Activated T-cell treated with anti-CD3 and anti-CD28 coated beads for 48 hours (primary cell): ENCODE measurements around the gene MYH14.
"Not testable (repeated sequence)": the region's sequence is repeated elsewhere in the genome, so short reads cannot be mapped to it uniquely, and the experiment has no call there.

Experiments
- DNase-seq: peaks from one replicate; pipeline ENCODE4 v3.0.0-alpha.2; 2020; ENCODE audit warnings: low read depth

MYH14 gene

DNA sequence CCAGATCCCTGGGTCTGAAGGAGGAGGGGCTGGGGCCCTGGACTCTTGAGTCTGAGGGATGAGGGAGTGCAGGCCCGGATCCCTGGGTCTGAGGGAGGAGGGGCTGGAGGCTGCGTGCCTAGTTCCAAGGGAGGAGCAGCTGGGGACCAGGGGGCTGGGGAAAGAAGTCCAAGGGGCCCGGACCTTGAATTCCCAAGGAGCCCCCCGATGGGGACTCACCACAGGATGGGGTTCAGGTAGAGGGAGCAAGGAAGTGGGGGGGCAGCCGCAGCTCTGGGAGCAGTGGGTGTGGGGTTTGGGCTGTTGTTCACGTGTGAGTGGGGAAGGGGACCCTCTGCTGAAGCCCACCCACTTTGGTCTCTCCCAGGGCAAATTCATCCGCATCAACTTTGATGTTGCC, 23.1 kb downstream of the MYH14 start:
- DNase-seq = no peak

DNA sequence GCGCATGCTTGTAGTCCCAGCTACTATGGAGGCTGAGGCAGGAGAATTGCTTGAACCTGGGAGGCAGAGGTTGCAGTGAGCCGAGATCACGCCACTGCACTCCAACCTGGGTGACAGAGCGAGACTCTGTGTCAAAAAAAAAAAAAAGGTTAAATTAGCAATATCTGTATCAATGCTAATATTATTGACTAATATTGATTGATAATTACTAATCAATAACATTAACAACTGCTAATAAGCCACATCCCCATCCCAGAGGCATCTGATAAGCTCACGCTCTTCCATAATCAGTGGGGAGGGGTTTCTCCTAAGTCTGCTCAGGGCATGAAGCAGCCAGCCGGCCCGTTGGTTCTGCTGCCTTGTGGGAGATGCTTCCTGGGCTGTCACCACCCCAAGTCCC, 24.7 kb downstream of the MYH14 start:
- not testable (repeated sequence) for DNase-seq

DNA sequence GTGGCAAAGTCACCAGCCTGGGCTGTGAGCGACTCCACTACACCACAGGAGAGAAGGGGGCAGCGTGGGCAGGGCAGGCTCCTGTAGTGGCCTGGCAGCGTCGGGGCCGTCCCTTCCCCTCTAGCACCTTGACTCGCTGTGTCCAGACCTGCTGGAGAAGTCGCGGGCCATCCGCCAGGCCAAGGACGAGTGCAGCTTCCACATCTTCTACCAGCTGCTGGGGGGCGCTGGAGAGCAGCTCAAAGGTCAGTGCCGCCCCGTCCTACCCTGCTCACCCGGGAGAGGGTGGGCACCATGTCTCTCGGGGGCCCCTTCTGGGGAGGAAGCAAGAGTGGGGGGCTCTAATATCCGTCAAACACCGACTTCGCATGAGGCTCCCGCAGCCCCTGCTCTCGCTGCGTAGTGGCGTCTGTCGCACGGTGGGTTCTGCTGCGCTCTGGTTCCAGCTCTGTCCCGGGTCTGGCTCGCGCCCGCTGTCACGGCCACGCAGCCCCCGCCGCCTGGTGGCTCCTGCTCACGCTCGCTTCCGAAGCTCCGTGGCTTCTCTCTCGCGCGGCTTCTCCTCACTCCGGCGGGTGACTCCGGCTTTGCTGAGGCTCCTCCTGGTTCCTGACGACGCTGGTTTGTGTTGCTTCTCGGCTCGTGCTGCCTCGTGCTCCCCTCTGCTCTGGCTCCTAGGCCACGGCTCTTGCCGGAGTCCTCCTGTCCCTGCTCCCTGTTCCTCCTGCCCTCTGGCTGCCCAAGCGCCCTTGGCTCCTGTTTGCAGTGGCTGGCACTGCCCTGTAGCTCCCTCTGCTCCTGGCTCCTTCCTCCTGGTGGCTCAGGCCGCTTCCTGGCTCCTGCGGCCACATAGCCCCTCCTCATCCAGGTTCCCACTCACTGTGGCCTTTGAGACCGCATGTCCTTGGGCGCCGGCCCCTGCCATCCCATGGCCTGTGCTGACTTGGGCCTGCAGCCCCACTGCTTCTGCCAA, 27.2 kb downstream of the MYH14 start:
- DNase-seq = no peak

DNA sequence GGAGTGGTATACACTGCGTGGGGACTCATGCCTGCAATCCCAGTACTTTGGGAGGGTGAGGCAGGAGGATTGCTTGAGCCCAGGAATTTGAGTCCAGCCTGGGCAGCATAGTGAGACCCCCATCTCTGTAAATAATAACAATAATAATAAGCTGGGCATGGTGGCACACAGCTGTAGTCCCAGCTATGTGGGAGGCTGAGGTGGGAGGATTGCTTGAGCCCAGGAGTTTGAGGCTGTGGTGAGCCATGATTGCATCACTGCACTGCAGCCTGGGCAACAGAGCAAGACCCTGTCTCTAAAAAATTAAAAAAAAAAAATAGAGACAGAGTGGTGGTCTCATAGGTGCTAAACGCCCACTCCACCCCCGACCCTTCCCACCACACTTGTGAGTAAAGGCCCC, 28.0 kb downstream of the MYH14 start:
- not testable (repeated sequence) for DNase-seq

DNA sequence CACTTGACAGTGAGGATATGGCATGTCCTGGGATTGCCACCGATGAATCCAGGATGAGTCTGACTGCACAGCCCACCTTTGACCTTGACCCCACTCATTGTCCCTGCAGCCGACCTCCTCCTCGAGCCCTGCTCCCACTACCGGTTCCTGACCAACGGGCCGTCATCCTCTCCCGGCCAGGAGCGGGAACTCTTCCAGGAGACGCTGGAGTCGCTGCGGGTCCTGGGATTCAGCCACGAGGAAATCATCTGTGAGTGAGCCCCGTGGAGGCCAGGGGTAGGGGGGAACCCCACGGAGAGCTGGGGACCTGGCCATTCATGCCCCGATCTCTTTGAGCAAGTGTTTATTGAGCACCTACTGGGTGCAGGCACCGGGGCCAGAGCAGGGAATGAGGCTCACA, 28.4 kb downstream of the MYH14 start:
- no peak for DNase-seq

DNA sequence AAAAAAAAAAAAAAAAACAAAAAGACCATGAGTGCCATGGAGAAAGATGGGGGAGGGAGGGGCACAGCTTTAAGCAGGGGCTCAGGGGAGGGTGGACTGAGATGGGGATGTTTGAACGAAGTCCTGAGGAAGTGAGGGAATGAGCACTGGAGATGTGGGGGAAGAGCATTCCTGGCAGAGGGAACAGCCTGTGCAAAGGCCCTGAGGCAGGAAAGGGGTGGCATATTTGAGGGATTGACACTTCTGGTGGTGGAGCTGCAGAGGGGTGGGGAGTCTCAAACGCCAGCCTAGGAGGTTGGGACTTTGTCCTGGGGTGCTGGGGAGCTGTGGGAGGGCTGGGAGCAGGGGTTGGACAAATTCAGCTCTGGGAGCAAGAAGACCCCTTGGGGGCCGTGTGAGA, 29.2 kb downstream of the MYH14 start:
- no peak for DNase-seq

DNA sequence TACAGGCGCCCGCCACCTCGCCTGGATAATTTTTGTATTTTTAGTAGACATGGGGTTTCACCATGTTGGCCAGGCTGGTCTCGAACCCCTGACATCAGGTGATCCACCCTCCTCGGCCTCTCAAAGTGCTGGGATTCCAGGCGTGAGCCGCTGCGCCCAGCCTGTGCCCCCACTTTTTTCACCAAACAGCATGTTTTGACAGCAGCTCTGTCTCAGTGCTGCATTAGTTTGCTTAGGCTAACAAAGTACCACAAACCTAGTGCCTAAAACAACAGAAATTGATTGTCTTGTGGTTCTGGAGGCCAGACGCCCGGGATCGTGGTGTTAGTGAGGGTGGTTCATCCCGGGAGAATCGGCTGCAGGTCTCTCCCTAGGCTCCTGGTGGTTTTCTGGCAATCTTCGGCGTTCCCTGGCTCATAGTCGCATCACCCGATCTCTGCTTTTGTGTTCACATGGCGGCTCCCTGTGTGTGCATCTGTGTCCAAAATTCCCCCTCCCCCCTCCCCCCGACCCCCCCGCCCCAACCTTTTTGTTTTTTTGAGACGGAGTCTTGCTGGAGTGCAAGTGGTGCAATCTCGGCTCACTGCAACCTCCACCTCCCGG, 30.0 kb downstream of the MYH14 start:
- DNase-seq = no peak

DNA sequence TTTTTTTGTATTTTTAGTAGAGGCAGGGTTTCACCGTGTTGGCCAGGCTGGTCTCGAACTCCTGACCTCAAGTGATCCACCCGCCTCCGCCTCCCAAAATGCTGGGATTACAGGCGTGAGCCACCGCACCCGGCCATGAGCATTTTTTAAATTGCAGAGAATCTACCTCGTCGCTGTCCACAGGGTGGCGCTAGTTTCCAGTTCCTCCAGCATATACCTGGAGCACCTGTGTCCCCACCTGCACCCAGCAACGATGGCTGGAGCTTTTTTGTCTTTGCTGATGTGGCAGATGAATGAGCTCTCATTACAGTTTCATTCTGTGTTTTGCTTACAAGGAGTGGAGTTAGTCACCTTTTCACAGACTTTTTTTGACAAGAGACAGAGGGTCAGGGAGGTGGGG, 34.1 kb downstream of the MYH14 start:
- DNase-seq = peak; percentile 4

DNA sequence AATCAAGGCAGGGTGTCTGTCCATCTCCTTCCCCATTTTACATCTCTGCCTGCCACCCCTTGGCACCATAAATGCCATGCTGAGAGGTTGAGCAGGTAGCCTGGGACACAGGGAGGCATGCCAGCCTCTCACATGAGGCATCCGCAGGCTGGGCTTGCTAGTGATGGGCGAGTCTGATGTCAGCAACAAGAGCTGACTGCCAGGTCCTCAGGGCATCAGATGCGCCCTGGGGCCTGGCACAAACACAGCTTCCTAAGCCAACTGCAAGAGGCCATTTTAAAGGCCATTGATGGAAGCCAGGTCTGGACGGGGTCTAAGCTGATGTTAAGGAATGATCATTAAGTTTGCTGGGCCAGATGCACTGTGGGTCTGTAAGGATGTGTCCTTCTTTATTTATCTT, 34.6 kb downstream of the MYH14 start:
- no peak for DNase-seq

DNA sequence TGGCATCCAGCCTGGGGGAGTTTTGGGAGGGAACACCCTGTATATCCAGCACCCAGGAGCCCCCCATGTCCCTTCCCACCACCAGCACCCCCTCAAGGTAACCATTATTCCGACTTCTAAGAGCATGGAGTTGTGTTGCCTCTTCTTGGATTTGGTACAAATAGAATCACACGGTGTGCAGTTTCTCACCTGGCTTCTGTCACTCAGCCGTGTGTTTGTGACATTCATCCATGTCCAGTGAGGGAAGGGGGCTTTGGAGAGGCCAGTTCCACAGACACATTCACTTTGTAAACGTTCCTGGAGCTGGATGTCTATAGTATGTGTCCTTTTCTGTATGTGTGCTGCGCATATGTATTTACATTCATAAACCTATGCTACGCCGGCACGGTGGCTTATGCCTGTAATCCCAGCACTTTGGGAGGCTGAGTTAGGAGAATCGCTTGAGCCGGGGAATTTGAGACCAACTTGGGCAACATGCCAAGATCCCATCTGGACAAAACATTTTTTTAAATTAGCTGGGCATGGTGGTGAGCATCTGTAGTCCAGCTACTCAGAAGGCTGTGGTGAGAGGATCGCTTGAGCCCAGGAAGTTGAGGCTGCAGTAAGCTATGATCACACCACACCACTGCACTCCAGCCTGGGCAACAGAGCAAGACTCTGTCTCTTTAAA, 36.6 kb downstream of the MYH14 start:
- DNase-seq = no peak

DNA sequence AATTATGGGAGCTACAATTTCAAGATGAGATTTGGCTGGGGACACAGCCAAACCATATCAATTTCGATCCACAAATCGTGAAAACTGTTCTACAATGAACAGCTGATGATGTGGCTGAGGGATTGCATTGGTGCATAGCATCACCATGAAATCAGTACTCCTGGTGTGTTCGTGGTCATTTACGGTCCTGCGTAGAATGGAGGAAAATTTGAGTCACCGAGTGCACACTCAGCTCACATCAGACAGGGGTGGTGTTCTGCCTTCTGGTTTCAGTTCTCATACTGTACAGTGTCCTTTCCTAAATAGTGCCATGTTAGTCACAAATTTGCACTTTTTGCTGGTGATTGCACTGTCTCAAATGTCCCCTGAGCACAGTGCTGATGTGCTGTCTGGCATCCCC, 39.2 kb downstream of the MYH14 start:
- DNase-seq = no peak

DNA sequence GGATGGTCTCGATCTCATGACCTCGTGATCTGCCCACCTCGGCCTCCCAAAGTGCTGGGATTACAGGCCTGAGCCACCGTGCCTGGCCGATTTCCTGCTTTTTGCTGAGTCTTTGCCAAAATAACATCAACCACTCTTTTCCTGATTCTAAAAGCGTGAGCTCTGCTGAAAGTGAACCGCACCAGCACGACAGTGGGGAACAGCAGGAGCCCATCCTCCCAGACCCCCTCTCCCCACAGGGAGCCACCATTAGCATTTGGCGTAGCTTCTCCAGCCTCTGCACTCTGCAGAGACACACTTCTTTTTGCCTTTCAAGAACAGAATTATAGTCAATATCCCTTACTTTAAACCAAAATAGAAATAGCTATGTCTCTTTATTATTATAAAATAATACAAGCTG, 41.3 kb downstream of the MYH14 start:
- no peak for DNase-seq

DNA sequence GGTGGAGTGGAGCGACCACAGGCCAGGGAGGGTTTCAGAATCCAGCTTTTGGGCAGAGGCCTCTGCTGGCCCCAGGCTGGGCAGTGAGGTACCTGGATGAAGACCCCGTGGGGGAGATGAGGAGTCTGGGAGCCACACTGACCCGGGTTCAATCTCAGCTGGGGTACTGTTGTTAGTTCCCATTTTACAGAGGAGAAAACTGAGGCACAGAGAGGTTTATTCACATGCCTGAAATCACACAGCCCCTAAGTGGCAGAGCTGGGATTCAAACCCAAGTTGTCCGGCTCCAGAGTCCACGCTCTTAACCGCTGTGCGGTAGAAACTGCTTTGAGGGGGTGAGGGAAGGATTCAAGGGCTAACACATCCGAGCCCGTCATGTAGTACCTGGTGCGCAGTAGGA, 45.0 kb downstream of the MYH14 start:
- DNase-seq = no peak

DNA sequence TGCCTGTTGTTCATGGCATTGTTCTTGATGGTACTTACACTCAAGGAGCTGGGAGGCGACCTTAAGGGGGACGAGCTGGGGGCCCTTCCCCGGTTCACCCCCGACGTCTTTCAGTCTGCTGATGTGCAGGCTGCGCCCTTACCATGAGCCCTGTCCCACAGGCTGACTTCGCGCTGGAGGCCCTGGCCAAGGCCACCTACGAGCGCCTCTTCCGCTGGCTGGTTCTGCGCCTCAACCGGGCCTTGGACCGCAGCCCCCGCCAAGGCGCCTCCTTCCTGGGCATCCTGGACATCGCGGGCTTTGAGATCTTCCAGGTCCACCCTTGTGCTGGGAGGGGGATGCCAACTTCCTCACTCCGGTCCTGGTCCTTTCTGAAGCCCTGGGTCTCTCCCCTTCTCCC, 45.4 kb downstream of the MYH14 start:
- no peak for DNase-seq

DNA sequence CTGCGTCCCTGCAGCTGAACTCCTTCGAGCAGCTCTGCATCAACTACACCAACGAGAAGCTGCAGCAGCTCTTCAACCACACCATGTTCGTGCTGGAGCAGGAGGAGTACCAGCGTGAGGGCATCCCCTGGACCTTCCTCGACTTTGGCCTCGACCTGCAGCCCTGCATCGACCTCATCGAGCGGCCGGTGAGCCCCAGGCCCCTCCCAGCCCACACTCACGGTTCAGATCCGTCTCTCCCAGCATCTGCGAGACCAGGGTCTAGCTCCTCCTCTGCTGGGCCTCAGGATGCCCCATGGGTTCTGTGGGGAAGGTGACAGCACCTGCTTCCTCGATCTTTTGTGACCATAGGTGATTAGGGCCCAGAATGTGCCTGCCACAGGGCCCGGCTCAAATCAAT, 46.2 kb downstream of the MYH14 start:
- no peak for DNase-seq

DNA sequence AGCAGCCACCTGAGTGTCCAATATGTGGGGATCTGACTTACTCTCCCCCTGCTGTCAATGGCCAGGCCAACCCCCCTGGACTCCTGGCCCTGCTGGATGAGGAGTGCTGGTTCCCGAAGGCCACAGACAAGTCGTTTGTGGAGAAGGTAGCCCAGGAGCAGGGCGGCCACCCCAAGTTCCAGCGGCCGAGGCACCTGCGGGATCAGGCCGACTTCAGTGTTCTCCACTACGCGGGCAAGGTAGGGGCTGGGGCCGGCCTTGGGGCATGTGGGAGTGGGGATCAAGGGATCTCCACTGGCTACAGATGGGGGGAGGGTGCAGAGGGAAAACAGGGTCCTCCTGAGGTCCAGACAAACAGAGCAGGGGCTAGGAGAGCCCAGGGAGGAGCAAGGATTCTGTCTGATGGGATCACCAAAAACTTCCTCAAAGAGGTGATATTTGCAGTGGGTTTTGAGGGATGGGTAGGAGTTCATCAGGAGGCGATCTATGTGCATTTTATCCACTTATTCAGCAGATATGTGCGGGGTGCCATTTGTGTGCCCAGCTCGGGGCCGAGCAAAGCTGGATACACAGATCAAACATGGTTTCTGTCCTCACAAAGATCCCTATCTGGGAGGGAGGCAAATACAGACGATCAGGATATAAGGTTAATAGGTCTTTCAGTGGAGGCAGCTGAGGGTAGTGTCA, 47.2 kb downstream of the MYH14 start:
- DNase-seq = no peak

DNA sequence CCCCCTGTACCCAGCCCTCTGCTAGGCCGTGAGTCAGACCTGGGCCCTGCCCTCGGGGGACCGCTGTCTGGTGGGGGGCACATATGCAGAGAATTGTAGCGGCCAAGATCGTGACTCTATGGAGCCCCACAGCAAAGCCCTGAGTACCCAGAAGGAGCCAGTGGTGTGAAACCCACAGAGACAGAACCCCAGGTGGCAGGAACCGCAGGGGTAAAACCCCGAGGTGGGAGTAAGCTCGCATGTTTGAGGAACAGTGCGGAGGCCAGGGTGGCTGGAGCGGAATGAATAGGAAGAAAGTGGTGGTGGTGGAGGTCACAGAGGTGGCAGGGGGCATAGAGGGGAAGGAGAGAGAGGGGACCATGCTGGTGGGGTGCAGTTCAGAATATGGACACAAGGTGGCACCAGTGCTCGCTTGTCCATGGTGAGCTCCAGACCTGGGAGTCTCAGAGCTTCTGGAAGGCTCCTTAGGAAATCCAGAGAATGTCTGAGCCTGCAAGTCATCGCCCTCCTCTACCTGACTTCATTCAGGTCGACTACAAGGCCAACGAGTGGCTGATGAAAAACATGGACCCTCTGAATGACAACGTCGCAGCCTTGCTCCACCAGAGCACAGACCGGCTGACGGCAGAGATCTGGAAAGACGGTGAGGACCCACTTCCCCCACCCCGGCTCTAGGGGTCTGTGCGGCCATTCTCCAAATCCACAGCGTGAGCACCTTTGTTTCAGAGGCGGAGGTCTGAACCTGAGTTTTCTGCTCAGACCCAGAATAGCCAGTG, 48.9 kb downstream of the MYH14 start:
- peak; percentile 23 for DNase-seq

DNA sequence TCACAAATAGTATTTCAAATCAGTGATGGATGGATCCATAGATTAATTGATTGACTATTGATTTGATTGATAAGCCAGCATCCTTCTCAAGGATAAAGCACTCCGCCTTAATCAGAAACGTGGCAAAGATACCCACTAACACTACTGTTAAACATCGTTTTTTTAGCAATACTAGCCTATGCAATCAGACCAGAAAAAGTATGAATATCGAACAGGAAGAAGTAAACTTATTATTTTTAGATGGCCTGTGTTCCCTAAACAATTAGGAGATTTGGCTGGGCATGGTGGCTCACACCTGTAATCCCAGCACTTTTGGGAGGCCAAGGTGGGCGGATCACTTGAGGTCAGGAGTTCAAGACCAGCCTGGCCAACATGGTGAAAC, 49.5 kb downstream of the MYH14 start:
- no peak for DNase-seq

DNA sequence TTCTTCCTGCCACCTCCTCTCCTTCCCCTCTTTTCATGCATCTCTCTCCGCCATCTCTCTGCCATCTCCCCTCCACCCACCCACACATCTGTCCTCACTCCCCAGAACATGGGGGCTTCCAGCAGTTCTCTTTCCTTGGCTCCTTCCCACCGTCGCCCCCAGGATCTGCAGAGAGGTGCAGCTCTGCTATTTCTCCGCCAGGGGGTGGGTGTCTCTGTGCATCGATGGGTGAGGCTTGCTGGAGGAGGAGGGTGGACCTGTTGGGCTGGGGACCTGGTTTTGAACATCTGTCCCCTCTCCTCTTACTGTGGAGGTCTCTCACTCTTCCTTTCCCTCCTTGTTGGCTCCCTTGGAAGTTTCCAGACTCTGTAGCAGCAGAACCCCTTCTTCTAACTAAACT, 51.7 kb downstream of the MYH14 start:
- no peak for DNase-seq

DNA sequence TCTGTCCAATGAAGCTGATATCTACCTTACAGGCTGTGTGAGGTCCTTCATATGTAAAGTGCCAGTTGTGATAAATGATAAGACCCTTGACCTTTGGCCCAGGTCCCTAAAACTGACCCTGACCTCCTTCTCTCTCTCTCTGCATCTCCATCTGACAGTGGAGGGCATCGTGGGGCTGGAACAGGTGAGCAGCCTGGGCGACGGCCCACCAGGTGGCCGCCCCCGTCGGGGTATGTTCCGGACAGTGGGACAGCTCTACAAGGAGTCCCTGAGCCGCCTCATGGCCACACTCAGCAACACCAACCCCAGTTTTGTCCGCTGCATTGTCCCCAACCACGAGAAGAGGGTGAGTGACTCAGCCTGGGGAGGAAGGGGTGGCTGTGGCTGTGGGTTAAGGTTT, 53.7 kb downstream of the MYH14 start:
- DNase-seq = no peak

DNA sequence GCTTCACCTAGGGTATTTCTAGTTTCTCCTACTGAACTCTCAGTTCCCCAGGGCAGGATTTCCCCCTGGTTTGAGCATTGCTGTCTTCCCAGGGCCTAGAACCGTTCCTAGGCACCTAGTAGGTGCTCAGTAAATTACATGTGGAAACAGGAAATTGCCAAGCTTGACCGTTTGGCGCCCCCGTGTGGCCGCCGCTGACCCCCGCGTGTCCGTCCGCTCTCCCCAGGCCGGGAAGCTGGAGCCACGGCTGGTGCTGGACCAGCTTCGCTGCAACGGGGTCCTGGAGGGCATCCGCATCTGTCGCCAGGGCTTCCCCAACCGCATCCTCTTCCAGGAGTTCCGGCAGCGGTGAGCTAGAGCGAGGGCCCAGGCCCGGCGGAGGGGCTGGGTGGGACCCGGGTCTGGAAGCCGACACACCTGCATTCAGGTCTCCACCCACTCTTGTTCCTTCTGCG, 55.5 kb downstream of the MYH14 start:
- DNase-seq = peak; percentile 21
